ENCODE measurements around the gene XCL1.
"Not testable (repeated sequence)": the region's sequence is repeated elsewhere in the genome, so short reads cannot be mapped to it uniquely, and the experiment has no call there.

The XCL1 gene

DNA sequence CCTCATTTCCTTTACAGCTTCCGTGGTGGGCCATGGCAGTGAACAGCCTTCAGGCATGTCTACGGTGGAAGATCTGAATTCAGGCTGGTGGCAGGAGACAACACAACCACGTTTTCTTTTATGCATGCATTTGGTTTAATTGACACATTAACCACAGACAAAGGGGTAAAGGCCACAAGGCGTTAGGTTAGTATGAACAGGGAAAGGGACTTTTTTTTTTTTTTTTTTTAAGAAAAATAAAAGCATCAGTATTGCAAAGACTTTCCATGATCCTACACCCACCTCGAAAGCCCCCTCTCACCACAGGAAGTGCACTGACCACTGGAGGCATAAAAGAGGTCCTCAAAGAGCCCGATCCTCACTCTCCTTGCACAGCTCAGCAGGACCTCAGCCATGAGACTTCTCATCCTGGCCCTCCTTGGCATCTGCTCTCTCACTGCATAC, at the start of gene XCL1:
Gene XCL1, plus strand, starts transcription at position 361 of the 444 bp plus-strand sequence. Its CDS starts 33 bp downstream, at position 394.
- DNase-seq (ENCODE audit: low read depth, low spot score) = not testable (repeated sequence)

- no peak for DNase-seq (ENCODE audit: low read depth, low spot score)
Measured at GRCh38 chr1:168529518-168529917, 46.9 kb upstream of the XCL1 start.

DNA sequence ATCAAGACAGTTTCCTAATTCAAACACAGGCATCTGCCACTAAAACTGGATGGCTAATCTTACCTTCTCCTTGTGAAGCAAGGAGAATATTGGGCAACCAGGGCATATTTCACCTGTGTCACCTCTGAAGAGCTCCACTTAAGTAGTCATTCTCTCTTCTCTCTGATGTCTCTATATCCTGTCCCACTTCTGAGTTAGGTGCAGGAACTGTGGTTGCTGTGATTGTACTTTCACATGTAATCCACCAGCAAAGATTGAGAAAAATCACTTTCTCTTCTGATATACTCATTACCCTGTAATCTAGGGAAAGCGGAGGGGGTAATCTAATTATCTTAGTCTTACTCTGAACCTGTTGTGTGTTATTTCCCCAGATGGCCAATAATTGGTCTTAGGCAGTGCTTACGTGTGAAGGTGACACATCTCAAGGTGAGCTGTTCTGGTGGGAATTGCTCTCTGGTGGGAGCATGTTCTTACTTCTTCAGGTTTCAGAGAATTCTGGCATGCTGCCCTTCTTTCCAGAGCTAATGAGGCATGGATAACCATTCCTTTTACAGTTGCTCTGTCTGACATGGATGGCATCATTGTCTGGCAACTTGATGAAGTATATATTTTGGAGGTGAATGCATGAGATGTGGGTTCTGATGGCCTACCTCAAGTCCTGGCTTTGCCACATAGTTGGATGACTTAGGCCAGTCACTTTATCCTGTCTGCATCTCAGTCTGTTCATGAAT, 44.6 kb upstream of the XCL1 start:
- no peak for DNase-seq (ENCODE audit: low read depth, low spot score)

DNA sequence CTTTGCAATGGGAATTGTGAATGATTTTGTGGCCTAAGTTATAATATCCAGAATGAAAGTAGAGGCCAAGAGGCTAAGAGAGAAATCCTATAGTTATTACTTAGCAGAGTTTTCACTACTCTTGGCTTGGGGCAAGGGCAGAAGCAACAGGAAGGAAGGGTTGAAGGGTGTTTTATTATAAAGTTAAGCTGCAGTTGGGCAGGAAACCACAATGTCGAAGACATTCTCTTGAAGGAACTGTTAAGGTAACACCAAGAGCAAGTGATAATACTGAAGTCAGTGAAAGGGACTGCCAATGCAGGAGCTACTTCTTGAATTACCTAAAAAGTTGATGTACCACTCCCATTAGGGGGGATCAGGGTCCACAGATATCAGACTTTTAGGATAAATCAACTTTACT, 40.9 kb upstream of the XCL1 start:
- DNase-seq (ENCODE audit: low read depth, low spot score) = no peak

DNA sequence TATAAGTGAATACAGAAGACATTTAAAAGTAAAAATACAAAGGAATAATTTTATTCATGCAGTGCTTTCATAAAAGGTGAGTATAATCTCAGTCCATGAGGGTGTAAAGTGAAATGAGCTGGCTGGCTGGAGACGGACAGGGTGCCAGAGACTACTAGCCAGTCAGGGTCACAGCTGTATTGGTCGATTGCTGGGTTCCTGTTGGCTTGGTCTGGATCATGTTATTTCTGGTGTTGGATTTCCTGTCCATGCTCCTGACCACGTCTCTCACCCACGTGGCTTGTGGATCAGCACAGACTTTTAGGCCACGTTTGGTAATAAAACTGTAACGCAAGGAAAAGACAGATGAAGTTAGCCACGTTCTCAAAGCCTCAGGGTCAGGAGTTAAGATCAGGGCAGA, 35.6 kb upstream of the XCL1 start:
- DNase-seq (ENCODE audit: low read depth, low spot score) = not testable (repeated sequence)

DNA sequence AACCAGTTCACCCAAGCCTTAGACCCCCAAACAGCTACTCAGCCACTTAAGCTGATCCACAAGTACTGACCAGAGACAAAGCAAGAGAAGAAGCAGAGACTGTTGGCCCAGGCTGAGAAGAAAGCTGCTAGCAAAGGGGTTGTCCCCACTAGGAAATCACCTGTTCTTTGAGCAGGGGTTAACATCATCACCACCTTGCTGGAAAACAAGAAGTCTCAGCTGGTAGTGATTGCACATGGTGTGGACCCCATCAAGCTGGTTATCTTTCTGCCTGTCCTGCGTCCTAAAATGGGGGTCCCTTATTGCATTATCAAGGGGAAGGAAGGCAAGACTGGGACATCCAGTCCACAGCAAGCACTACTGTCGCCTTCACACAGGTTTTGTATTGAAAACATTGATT, 33.4 kb upstream of the XCL1 start:
- not testable (repeated sequence) for DNase-seq (ENCODE audit: low read depth, low spot score)

GRCh38 chr1:168543840-168544498, 32.4 kb upstream of the XCL1 start, which contains the start of gene XCL2:
XCL2 (minus strand) TSS chr1:168543997; CDS start chr1:168543964, 33 bp downstream.
- not testable (repeated sequence) for DNase-seq (ENCODE audit: low read depth, low spot score)

DNA sequence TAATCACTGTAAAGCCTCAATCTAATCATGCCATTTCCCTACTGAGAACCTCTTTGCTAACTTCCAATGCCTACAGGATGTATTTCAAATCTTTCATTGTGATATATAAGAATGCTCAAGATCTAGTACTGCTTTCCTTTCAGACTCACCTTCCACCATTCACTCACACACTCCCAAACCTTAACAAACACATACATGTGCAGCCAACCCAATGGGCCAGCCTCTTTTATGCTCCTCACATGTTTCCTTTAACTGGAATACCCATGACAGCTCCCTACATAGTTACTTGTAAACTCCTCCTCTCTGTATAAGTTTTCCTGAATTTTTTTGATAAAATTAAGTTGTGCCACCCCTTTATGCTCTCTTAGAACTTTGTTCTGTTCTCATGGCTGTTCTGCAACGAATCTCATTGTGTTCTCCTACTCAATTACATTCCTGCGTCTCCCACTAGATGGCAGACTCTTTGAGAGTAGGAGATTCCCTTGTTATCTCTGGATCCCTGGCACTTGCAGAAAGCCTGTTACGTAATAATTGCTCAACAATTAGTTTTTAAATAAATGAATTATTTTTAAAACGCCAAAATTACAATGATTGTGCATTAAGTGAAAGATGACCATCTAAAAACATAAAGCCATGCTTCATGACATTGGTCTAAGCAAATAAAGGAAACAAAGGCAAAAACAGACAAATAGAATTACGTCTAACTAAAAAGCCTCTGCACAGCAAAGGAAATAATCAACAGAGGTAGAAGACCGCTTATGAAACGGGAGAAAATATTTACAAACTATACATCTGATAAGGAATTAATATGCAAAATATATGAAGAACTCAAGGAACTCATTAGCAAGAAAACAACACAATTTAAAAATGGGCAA, 30.5 kb upstream of the XCL1 start:
- DNase-seq (ENCODE audit: low read depth, low spot score) = not testable (repeated sequence)

GRCh38 chr1:168546553-168546895, 29.9 kb upstream of the XCL1 start:
- not testable (repeated sequence) for DNase-seq (ENCODE audit: low read depth, low spot score)

GRCh38 chr1:168550971-168551370, 25.4 kb upstream of the XCL1 start:
- no peak for DNase-seq (ENCODE audit: low read depth, low spot score)

DNA sequence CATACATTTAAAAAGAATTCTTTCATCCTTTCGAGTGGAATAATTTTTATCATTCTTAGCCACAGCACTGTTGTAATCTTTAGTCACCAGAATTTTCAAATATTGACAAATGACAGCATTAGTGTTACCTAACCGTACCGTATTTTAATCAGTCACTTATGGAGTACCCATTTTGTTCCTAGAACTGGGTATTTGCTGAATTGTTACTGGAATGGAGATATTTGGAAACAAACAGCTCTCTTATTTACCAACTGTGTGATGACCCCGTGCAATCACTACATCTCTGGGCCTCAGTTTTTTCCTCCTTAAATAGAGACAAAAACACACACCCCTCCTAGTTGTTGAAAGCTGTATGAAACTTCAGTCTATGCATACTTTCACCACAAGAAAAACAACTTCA, 24.7 kb upstream of the XCL1 start:
- no peak for DNase-seq (ENCODE audit: low read depth, low spot score)

GRCh38 chr1:168552961-168553360, 23.4 kb upstream of the XCL1 start:
- no peak for DNase-seq (ENCODE audit: low read depth, low spot score)

DNA sequence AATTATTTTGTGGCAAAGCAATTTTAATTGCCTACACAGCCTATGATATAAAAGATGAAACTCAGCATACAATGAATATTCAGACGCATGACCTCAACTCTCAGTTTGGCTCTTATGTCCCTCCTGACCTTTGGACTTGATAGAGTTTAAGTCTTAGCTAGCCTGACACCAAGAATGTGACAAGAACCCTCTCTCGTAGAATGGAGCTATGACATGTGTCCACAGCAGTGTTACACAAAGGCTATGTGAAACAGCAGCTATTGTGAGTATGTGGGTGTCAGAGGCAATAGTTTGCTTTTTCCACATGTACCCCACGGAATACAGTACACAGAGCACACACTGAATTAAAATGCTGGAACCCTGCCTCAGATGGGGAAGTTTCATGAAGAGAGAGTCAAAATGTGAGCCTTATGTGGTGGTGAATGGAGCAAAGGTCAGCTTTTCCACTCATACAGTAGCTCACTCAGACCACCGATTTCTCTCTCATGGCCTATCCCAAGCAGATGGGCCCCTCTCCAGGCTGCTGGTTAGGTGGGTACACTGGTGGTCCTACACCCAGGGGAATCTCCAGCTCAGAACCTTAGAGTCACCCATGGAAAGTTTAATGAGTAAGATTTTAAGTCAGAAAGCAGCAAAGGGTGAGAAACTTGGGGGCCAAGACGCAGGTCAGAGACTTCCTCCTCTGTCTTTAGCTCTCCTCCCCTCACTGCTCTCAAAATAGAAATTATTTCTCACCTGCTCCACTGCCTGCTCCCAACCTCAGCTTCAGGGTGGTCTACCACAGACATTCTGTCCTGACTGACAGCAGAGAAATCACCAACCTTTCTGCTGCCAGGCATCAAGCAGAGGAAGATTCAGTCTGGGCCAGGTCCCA, 22.5 kb upstream of the XCL1 start:
- DNase-seq (ENCODE audit: low read depth, low spot score) = no peak

DNA sequence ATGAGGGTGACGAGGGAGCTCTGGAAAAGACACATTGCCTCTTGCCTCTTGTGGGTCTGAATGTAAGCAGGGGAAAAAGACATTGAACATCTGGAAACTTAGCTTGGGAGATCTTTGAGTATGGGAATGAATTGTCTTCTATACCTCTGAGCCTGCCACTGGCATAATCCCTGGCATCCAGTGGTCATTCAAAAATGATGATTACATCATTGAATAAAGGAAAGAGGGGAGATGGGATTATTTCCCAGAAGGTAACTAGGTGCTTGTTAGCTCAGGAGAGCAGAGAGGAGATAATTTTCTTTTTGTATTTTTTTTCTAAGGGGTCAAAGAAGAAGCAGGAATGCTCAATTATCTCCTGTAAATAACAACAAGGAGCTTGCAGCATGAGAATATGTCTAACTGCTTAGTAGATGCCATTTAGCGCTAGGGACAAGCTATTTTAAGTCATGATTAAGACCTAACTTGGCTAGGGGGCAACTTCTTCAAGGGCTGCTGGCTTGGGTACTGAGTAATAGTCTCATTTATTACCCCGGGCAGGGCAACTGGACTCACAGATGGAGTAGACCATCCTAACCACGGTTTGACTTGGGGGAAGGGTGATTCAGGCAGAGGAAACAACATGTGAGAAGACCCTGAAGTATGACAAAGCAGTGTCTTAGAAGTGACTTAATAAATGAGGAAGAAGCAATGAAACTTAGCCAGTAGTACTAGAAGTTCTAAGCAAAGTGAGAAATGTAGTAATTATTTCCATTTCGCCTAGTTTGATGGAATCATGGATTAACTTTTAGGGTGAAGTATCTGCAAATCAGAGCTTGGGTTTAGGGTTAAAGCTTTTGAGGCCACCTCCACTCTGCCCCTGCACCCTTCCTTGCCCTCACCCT, 21.6 kb upstream of the XCL1 start:
- DNase-seq (ENCODE audit: low read depth, low spot score) = no peak

DNA sequence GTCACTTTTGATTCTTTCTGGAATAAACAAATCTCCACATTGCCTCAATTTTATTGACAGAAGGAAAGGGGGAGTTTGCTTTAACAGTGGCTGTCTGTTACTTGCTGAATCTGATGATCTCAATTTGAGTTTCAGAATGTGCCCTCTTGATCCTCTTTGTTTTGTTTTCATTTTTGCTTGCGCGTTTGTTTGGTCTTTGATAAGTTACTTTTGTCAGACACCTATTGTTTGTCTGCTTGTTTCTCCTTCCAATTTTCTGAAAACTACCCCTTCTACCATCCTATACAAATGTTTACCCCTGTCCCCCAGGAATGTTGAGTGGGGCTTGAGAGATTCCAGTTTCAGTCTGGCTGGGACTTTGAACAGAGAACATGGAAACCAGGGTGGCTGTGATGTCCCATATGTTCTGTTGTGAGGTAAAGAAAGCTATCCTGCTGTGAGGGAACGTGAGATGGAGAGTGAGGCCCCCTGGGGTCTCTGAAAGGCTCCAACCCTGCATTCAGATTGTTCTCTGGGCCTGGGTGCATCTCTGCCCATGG, 20.8 kb upstream of the XCL1 start:
- no peak for DNase-seq (ENCODE audit: low read depth, low spot score)

DNA sequence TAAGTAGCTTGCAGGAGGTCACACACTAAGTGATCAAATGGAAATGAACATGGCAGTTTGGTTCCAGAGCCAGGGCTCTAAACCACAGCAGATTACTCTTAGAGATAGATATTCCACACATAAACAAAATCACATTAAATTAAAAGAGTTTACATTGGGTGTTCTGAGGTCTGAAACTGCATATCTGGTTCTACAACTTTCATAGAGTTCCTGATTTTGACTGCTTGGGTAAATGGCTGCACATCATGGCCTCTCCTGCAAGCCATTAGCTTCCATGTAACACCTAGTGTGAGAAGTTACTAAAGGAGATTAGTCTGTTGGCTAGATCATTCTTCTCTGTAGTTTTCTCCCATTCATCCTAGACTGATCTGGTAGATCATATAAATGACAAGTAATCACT, 19.8 kb upstream of the XCL1 start:
- DNase-seq (ENCODE audit: low read depth, low spot score) = no peak

- no peak for DNase-seq (ENCODE audit: low read depth, low spot score)
Measured at GRCh38 chr1:168560370-168560769, 16.0 kb upstream of the XCL1 start.

GRCh38 chr1:168561989-168562388, 14.4 kb upstream of the XCL1 start:
- no peak for DNase-seq (ENCODE audit: low read depth, low spot score)

DNA sequence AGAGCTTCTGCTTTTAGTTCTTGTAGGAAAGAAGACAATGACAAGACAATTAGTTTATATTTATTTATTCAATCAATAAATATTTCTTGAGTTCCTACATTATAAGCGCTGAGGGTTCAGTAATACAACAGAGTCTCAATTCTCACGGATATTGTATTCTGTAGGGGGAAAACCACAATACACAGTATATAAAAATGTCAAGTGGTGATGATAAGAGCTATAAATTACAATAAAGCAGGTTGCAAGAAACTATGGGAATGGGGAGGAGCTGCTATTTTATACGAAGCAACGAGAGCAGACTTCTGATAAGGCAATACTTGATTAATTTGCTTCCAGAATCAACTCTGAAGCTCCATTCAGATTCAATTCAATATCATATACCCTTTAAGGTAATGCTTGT, 10.6 kb upstream of the XCL1 start:
- no peak for DNase-seq (ENCODE audit: low read depth, low spot score)

DNA sequence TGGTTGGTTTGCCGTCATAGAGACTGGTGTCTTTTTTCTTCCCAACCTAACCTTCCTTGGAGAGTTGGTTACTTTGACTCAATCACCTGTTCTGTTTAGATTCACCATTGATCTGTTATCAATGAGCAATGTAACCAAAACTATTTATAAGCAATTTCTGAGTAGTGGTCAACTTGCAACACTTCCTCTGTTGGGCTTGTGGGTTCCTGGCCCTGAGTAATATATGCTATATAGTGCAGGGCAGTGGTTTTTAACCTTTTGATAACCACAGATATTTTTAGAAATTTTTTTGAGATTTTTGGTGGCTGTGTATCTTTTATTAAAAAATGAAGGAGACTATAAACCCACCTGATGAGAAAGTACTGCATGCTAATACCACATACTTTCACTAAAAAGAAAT, 9.4 kb upstream of the XCL1 start:
- DNase-seq (ENCODE audit: low read depth, low spot score) = no peak

Measured in smooth muscle cell of the brain vasculature (primary cell).